Breast epithelium (tissue), 4 donors: Measurements from ENCODE around the gene ANKRD34B. TPM values are rescaled to one million over a fixed set of nuclear protein-coding genes. Genes with fewer than 3 reads are reported as not detected.

Experiments
- DNase-seq, 2 donors: peaks; one replicate each; pipeline ENCODE4 v3.0.0-alpha.2; 2019; ENCODE audit warnings: low spot score in 2 of 2
- H3K27ac ChIP-seq, 2 donors: fragments of 200-600 bp; sonication (generic) in 1 of 2; one replicate each; pipeline ENCODE4 v1.5.1; 2016 to 2019; ENCODE audit warnings: mild to moderate bottlenecking in 1 of 2
- H3K27me3 ChIP-seq, 2 donors: fragments of 200-600 bp; sonication (generic) in 1 of 2; one replicate each; pipeline versions ENCODE4 v1.5.1 to v1.6.0; 2017 to 2019; ENCODE audit warnings: control low read depth in 1 of 2, mild to moderate bottlenecking in 1 of 2
- H3K36me3 ChIP-seq: fragments of 200-600 bp; one replicate; pipeline ENCODE4 v1.5.1; 2019
- H3K4me1 ChIP-seq, 2 donors: fragments of 200-600 bp; sonication (generic); one replicate each; pipeline ENCODE4 v1.5.1; 2016 to 2019; ENCODE audit warnings: control low read depth in 1 of 2
- H3K4me3 ChIP-seq, 3 donors: fragments of 200-600 bp; sonication (generic); 1 replicate in 2 of 3; 2 replicates in 1 of 3; pipeline ENCODE4 v1.5.1; 2016 to 2019; ENCODE audit warnings: mild to moderate bottlenecking in 3 of 3, moderate library complexity in 2 of 3
- H3K9me3 ChIP-seq, 2 donors: fragments of 200-600 bp; sonication (generic) in 1 of 2; one replicate each; pipeline ENCODE4 v1.5.1; 2016 to 2019; ENCODE audit warnings: control low read depth in 1 of 2
- CTCF ChIP-seq, 3 donors: fragments of 450-650 bp; IDR thresholded peaks; one replicate each; pipeline ENCODE4 v1.5.1; 2016 to 2017; ENCODE audit warnings: antibody characterized with exemption in 3 of 3, mild to moderate bottlenecking in 3 of 3, moderate library complexity in 3 of 3
- POLR2A ChIP-seq: fragments of 450-650 bp; IDR thresholded peaks from one replicate; pipeline ENCODE4 v1.6.1; 2016; ENCODE audit warnings: antibody characterized with exemption, mild to moderate bottlenecking, moderate library complexity
- POLR2AphosphoS5 ChIP-seq, 3 donors: sonication (generic); formaldehyde crosslinking; IDR thresholded peaks; one replicate each; pipeline ENCODE4 v1.6.1; 2017; ENCODE audit warnings: antibody characterized with exemption in 3 of 3
- intact Hi-C: fragments of 100-400 bp; cut with DNase I; formaldehyde crosslinking; loops from one replicate; pipeline ENCODE4 v1.15.1; 2023; ENCODE audit warnings: low total_unique reads
- total RNA-seq, 3 donors: library from RNA; depleted of rRNA; stranded (reverse); fragments of >200 nt; gene quantifications; one replicate each; pipeline ENCODE4 v1.1.0, GENCODE V29; 2016

ANKRD34B gene
- not detected for total RNA-seq

DNA sequence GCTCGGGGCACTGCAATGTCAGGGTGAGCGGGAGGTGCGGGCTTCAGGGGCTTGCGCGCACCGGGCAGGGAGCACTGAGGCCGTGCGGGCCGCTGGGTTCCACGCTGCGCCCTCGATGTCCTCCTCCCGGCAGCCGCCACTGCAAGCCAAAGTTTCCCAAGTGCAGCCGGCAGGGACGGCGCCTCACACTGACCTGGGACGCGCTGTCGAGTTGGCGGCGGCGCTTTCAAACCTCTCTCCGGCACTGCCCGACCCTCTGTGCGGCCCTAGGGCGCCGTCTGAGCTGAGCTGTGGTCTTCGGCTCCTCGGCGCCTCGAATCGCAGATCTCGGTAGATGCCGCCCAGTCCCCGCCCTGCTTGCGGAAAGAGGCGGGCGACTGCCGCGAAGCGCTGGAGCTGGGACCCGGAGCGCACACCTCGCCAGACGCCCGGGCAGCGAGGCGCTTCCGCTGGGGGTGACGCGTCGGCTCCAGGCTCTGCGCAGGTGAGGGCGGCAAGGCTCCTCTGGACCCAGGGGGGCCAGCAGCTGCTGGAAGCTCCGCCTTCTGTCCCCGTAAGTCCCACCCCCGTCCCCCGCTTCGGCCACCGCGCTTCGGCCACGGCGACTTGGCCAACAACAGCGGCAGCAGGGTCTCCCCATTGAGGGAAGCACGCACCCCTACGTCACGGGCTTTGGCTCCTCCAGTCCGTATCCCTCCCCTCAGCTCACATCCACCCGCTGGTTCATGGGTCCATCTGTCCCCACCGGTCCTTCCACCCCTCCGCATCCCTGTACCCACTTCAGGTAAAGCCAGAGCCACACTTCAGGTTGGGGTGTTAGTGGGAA, at the start of gene ANKRD34B:
ANKRD34B (minus strand) TSS at position 320 of the 826 bp plus-strand sequence. CDS start 10,261 bp downstream, outside the sequence.
- intact Hi-C loops: loop anchor here (2.0 kb wide), 1 partner anchor 63 kb away; no protein-coding TSS in a partner anchor

GRCh38 chr5:80619086-80619485, 49.0 kb upstream of the ANKRD34B start:
- intact Hi-C loops: no loop called here

More for the DNA sequence above, at the start of gene ANKRD34B:
- Histone ChIP-seq H3K27me3 (peaks cover 0 to 43% of the 10 kb centered on the region in 2 donors), H3K4me3 (peak within 1 kb of the TSS; percentile 22 to 65 (median 45)), H3K4me1 (no peaks in the 10 kb centered on the region), H3K27ac (no peak within 1 kb of the TSS), H3K9me3 (no peaks in the 10 kb centered on the region), H3K36me3 (no peaks in the 10 kb centered on the region)
- no peak for TF ChIP-seq POLR2A
- TF ChIP-seq CTCF (IDR thresholded peaks at IDR 0.05): no peak
- no peak for TF ChIP-seq POLR2AphosphoS5 (IDR thresholded peaks at IDR 0.05)
- DNase-seq: no peak

GRCh38 chr5:80618438-80618837, 48.4 kb upstream of the ANKRD34B start:
- H3K27ac ChIP-seq: no peak overlapping the region
- no peaks in the 10 kb centered on the region for H3K9me3 ChIP-seq
- intact Hi-C loops: no loop called here
- no peaks in the 10 kb centered on the region for H3K27me3 ChIP-seq
- no peak for TF ChIP-seq POLR2A
- TF ChIP-seq POLR2AphosphoS5 (IDR thresholded peaks at IDR 0.05): no peak
- TF ChIP-seq CTCF (IDR thresholded peaks at IDR 0.05): no peak
- no peaks in the 10 kb centered on the region for H3K36me3 ChIP-seq
- H3K4me3 ChIP-seq: no peak overlapping the region
- DNase-seq: no peak
- H3K4me1 ChIP-seq: no peaks in the 10 kb centered on the region

More at GRCh38 chr5:80619086-80619485, 49.0 kb upstream of the ANKRD34B start:
- H3K36me3 ChIP-seq: no peaks in the 10 kb centered on the region
- H3K4me3 ChIP-seq: no peak overlapping the region
- no peaks in the 10 kb centered on the region for H3K9me3 ChIP-seq
- H3K27ac ChIP-seq: no peak overlapping the region
- no peak for TF ChIP-seq POLR2A
- no peak for TF ChIP-seq POLR2AphosphoS5 (IDR thresholded peaks at IDR 0.05)
- no peak for TF ChIP-seq CTCF (IDR thresholded peaks at IDR 0.05)
- no peaks in the 10 kb centered on the region for H3K27me3 ChIP-seq
- no peaks in the 10 kb centered on the region for H3K4me1 ChIP-seq
- DNase-seq: no peak

DNA sequence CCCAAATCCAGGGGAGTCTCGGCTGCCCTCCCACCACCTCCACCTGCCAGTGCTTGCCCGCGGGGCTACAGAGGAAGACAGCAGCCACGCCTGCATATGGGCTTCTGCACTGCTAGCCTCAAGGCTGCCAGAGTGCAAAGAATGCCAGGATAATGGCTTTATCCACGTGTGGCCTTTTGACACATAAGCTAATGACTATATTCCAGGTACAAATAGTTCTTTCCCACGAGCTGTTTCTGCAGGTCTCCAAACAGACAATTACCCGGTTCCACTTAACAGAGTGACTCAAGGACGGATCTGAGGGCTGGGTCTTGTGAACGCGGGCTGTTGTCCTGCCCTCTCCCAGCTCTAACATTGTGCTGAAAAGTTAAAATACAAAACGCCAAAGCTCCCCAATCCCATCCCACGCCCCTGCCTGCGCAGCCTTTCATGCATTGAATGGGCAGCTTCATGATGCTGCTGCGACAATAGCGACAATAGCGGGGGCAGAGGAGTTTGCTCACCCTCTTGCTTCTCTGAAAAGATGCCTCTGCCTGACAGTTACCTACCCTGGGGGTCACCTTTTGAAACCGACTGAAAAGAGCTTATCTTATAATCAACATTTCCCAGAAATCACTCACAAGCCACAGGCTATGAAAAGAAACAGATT, 45.3 kb upstream of the ANKRD34B start:
- no peaks in the 10 kb centered on the region for H3K36me3 ChIP-seq
- no peaks in the 10 kb centered on the region for H3K4me1 ChIP-seq
- H3K27ac ChIP-seq: no peak overlapping the region
- H3K9me3 ChIP-seq: no peaks in the 10 kb centered on the region
- DNase-seq: no peak
- peak overlapping the region in 2 of 3 donors; percentile 10 to 33 for H3K4me3 ChIP-seq
- H3K27me3 ChIP-seq: no peaks in the 10 kb centered on the region
- intact Hi-C loops: no loop called here
- TF ChIP-seq CTCF (IDR thresholded peaks at IDR 0.05) (no peak), POLR2A (no peak), POLR2AphosphoS5 (IDR thresholded peaks at IDR 0.05) (no peak)

DNA sequence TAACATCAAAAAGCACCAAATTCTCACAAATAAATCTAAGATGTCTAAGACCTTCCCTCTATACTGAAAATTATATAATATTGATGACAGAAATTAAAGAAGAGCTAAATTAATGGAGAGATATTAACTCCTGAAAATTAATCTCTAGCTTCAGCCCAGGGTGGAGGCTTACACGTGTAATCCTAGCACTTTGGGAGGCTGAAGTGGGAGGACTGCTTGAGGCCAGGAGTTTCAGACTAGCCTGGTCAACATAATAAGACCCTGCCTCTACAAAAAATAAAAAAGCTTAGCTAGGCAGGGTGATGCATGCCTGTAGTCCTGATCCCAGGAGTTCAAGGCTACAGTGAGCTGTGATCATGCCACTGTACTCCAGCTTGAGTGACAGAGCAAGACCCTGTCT, 39.6 kb upstream of the ANKRD34B start:
- H3K4me1 ChIP-seq: no peaks in the 10 kb centered on the region
- intact Hi-C loops: no loop called here
- no peak overlapping the region for H3K27ac ChIP-seq
- no peaks in the 10 kb centered on the region for H3K36me3 ChIP-seq
- no peak overlapping the region for H3K4me3 ChIP-seq
- H3K27me3 ChIP-seq: no peaks in the 10 kb centered on the region
- DNase-seq: no peak
- TF ChIP-seq CTCF (IDR thresholded peaks at IDR 0.05) (no peak), POLR2AphosphoS5 (IDR thresholded peaks at IDR 0.05) (no peak), POLR2A (no peak)
- H3K9me3 ChIP-seq: no peaks in the 10 kb centered on the region
